Cardiac fibroblast (primary cell): ENCODE data around the gene N4BP2.
A peak's percentile ranks its signal among the peaks of the same experiment; 100 is the strongest.

Experiments used
- DNase-seq, 2 donors: peaks; one replicate each; pipeline versions ENCODE4 v3.0.0 to v3.0.0-alpha.2; 2010; ENCODE audit warnings: low read depth in 2 of 2
- H3K4me3 ChIP-seq, 2 donors: replicated peaks in 1 of 2; 1 replicate in 1 of 2; 2 replicates in 1 of 2; pipeline ENCODE4 v1.5.1; 2011; ENCODE audit warnings: low read depth in 2 of 2, low read length in 2 of 2, mild to moderate bottlenecking in 2 of 2, moderate library complexity in 1 of 2
- TF ChIP-seq, protein P1 (sequence below): IDR thresholded peaks from one replicate; pipeline ENCODE4 v1.5.1; 2011; ENCODE audit warnings: low read depth, mild to moderate bottlenecking, low read length, inconsistent platforms

The N4BP2 gene

GRCh38 chr4:40183615-40184411, 127.2 kb downstream of the N4BP2 start:
- H3K4me3 ChIP-seq = no peak overlapping the region
- peak; percentile 15 to 91 for DNase-seq

DNA sequence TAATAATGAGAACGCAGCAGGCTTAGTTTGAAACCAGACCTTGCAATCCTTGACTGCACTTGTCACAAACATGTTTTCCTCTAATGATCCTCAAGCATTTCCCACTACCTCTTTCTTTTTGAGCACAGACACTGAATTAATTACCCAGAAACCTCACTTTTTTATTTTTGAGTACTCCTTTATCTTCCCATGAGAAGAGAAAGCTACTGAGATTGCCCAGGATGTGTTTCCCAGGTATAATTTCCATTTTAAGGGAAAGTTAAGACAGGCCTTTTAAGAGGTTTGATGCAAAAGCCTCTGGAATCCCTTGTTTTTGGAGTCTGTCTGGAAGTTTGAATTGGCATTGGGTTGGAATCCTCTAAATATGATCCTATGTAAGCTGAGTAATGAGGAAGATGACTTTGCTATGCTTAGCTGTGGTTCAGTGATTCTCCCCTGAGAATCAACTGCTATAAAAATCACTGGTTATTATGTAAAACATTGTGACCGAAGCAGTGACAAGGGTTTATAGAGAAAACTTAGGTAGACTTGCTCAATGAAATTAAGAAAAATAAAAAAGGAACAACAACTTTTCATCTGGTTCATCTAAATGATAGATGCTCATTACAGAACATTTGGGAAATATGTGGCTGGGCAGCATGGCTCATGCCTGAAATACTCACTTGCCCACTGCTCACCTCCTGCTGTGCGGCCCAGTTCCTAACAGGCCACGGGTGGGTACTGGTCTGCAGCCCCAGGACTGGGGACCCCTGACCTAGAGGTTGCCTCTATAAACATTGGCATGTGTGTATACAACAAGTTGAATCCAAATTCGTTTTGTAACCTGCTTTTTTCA, 129.4 kb downstream of the N4BP2 start:
- peak in 1 of 2 donors; percentile 74 for DNase-seq
- TF ChIP-seq, protein P1, sequence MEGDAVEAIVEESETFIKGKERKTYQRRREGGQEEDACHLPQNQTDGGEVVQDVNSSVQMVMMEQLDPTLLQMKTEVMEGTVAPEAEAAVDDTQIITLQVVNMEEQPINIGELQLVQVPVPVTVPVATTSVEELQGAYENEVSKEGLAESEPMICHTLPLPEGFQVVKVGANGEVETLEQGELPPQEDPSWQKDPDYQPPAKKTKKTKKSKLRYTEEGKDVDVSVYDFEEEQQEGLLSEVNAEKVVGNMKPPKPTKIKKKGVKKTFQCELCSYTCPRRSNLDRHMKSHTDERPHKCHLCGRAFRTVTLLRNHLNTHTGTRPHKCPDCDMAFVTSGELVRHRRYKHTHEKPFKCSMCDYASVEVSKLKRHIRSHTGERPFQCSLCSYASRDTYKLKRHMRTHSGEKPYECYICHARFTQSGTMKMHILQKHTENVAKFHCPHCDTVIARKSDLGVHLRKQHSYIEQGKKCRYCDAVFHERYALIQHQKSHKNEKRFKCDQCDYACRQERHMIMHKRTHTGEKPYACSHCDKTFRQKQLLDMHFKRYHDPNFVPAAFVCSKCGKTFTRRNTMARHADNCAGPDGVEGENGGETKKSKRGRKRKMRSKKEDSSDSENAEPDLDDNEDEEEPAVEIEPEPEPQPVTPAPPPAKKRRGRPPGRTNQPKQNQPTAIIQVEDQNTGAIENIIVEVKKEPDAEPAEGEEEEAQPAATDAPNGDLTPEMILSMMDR = no peak
- H3K4me3 ChIP-seq = no peak overlapping the region

More at GRCh38 chr4:40183615-40184411, 127.2 kb downstream of the N4BP2 start:
- TF ChIP-seq, protein P1 = no peak

GRCh38 chr4:40186665-40187014, 130.0 kb downstream of the N4BP2 start:
- DNase-seq = no peak
- TF ChIP-seq, protein P1 = no peak
- no peak overlapping the region for H3K4me3 ChIP-seq

- TF ChIP-seq, protein P1 = no peak
- no peak for DNase-seq
- no peak overlapping the region for H3K4me3 ChIP-seq
These were observed 130.8 kb downstream of the N4BP2 start for GRCh38 chr4:40187386-40187906.

DNA sequence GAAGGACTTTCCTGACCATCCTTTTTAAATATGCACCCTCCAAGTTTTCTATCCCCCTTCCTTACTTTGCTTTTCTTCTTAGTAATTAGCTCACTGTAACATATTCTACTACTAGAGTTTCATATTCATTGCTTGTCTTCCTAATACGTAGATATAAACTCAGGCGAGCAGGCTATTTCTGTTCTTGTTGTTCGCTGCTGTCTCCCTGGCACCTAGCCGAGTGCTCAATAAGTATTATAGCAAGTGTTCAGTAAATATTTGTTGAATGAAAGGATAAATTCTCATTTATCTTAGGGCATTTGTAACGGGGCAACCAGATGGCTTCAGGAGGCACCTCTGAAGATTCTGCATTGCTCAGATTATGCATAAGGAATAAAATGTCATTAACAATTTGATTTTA, 133.4 kb downstream of the N4BP2 start:
- H3K4me3 ChIP-seq = no peak overlapping the region
- DNase-seq = no peak
- TF ChIP-seq, protein P1 = no peak

GRCh38 chr4:40190465-40190864, 133.8 kb downstream of the N4BP2 start:
- TF ChIP-seq, protein P1 = no peak
- no peak for DNase-seq
- H3K4me3 ChIP-seq = no peak overlapping the region
